K562 (cell line): ENCODE data around the gene CHST1. TPM values are rescaled to one million over a fixed set of nuclear protein-coding genes. Genes with fewer than 3 reads are reported as not detected.
A peak's percentile ranks its signal among the peaks of the same experiment; 100 is the strongest.

Experiments used
- ATAC-seq: fragments of 200-7000 bp; cut with Tn5 transposase; 3 replicates; pipeline ENCODE4 v1.9.1; 2020; ENCODE audit warnings: moderate library complexity
- BruUV-seq: library from RNA; stranded (reverse); fragments of 400-500 nt; replicated peaks from 2 replicates; lab custom pipeline; 2021; lab: Mats Ljungman, UMichigan
- CTCF ChIA-PET: fragments of 300-600 bp; formaldehyde crosslinking; extraction: SDS; loops from one replicate; lab custom pipeline; 2021; ENCODE audit warnings: low intra/inter-chr PET ratio; lab: Yijun Ruan, JAX
- POLR2A ChIA-PET: fragments of 300-600, 350-650 bp; sonication (Branson Sonifier 250); formaldehyde crosslinking; extraction: SDS; loops from one replicate; lab custom pipeline; 2021; ENCODE audit warnings: antibody characterized with exemption, inconsistent platforms; lab: Yijun Ruan, JAX
- DNase-seq, 4 experiments: peaks; one replicate each; pipeline versions ENCODE4 v3.0.0 to v3.0.0-alpha.2; 2011 to 2018; ENCODE audit warnings: low spot score in 3 of 4, mixed read lengths in 3 of 4; ENCODE audit errors: extremely low read depth in 1 of 4
- FAIRE-seq: peaks from 2 replicates; lab custom pipeline; 2011; peaks lifted over from hg19 to GRCh38; lab: Jason Lieb, UNC
- H2AFZ ChIP-seq: 2 replicates; pipeline ENCODE4 v1.6.0; 2011; ENCODE audit warnings: low read depth, low read length, control low read depth, inconsistent platforms
- H3K27ac ChIP-seq: fragments of 200-600 bp; 3 replicates; pipeline ENCODE4 v1.8.0; 2011; ENCODE audit warnings: low read depth, mild to moderate bottlenecking, control low read depth, inconsistent platforms, low read length, moderate library complexity, mixed read lengths; ENCODE audit errors: extremely low read depth
- H3K27me3 ChIP-seq, 2 experiments: fragments of 300-600 bp in 1 of 2; 2 replicates in 1 of 2; 3 replicates in 1 of 2; pipeline versions ENCODE4 v1.6.0 to v1.8.0; 2011; ENCODE audit warnings: inconsistent platforms in 2 of 2, low read length in 2 of 2, mild to moderate bottlenecking in 1 of 2, mixed read lengths in 1 of 2, moderate library complexity in 1 of 2; ENCODE audit not compliant: control insufficient read depth in 2 of 2, insufficient read depth in 2 of 2
- H3K36me3 ChIP-seq: fragments of 300-600 bp; 3 replicates; pipeline ENCODE4 v1.8.0; 2011; ENCODE audit warnings: mild to moderate bottlenecking, low read length, inconsistent platforms; ENCODE audit not compliant: control insufficient read depth, insufficient read depth
- H3K4me1 ChIP-seq, 2 experiments: fragments of 200-600 bp in 1 of 2; replicated peaks in 1 of 2; 2 replicates in 1 of 2; 3 replicates in 1 of 2; pipeline versions ENCODE4 v1.5.1 to v1.8.0; 2011; ENCODE audit warnings: inconsistent platforms in 2 of 2, low read length in 2 of 2, mild to moderate bottlenecking in 1 of 2, mixed read lengths in 1 of 2, moderate library complexity in 1 of 2; ENCODE audit not compliant: control insufficient read depth in 2 of 2, insufficient read depth in 2 of 2
- H3K4me2 ChIP-seq: 2 replicates; pipeline ENCODE4 v1.6.1; 2011; ENCODE audit warnings: low read length, control low read depth, inconsistent platforms, mixed read lengths; ENCODE audit not compliant: insufficient read depth
- H3K4me3 ChIP-seq: fragments of 200-600 bp; sonication (generic), shearing (Covaris generic); 2 replicates; pipeline ENCODE4 v1.5.1; 2016; ENCODE audit warnings: control low read depth, inconsistent platforms
- H3K79me2 ChIP-seq: fragments of 200-600 bp; 3 replicates; pipeline ENCODE4 v1.8.0; 2011; ENCODE audit warnings: low read length, inconsistent platforms; ENCODE audit not compliant: control insufficient read depth, insufficient read depth
- H3K9ac ChIP-seq, 2 experiments: 2 replicates each; pipeline versions ENCODE4 v1.6.0 to v1.6.1; 2011; ENCODE audit warnings: low read depth in 2 of 2, low read length in 2 of 2, control low read depth in 1 of 2, inconsistent platforms in 1 of 2, mild to moderate bottlenecking in 1 of 2, mixed read lengths in 1 of 2; ENCODE audit not compliant: insufficient read depth in 1 of 2
- H3K9me1 ChIP-seq: one replicate; pipeline ENCODE4 v1.6.0; 2011; ENCODE audit warnings: inconsistent platforms, mild to moderate bottlenecking, low read length, moderate library complexity; ENCODE audit not compliant: control insufficient read depth, insufficient read depth
- H3K9me3 ChIP-seq: replicated peaks from 2 replicates; pipeline ENCODE4 v1.5.1; 2011; ENCODE audit warnings: low read depth, low read length, inconsistent platforms; ENCODE audit not compliant: control insufficient read depth, insufficient read depth
- H4K20me1 ChIP-seq: replicated peaks from 2 replicates; pipeline ENCODE4 v1.6.1; 2011; ENCODE audit warnings: low read length, inconsistent platforms, mixed read lengths; ENCODE audit not compliant: control insufficient read depth, insufficient read depth
- CBFA2T2 ChIP-seq: fragments of 450-650 bp; conservative IDR thresholded peaks from 2 replicates; pipeline ENCODE4 v1.6.1; 2017; ENCODE audit warnings: mild to moderate bottlenecking
- CSDE1 ChIP-seq, 2 experiments: fragments of 450-650 bp; IDR thresholded peaks; 2 replicates each; pipeline ENCODE4 v1.6.1; 2016; ENCODE audit warnings: mild to moderate bottlenecking in 1 of 2
- DDX20 ChIP-seq: fragments of 450-650 bp; IDR thresholded peaks from 2 replicates; pipeline ENCODE4 v1.6.1; 2016; ENCODE audit warnings: missing genetic modification characterization, low read depth, mild to moderate bottlenecking, missing compliant biosample characterization, moderate library complexity
- ELK1 ChIP-seq: sonication (generic); formaldehyde crosslinking; IDR thresholded peaks from 2 replicates; pipeline ENCODE4 v1.8.1; 2022; ENCODE audit warnings: missing genetic modification reagents
- FOXA1 ChIP-seq: fragments of 450-650 bp; IDR thresholded peaks from 2 replicates; pipeline ENCODE4 v1.6.1; 2016; ENCODE audit warnings: mild to moderate bottlenecking, borderline replicate concordance
- FOXA3 ChIP-seq, 2 experiments: fragments of 450-650 bp in 1 of 2; sonication (generic) in 1 of 2; formaldehyde crosslinking; IDR thresholded peaks in 1 of 2; conservative IDR thresholded peaks in 1 of 2; 2 replicates each; pipeline versions ENCODE4 v1.4.0 to v1.8.0; 2020 to 2022; ENCODE audit warnings: mild to moderate bottlenecking in 2 of 2, missing genetic modification reagents in 1 of 2
- GATAD2B ChIP-seq: fragments of 450-650 bp; IDR thresholded peaks from 2 replicates; pipeline ENCODE4 v1.6.1; 2017; ENCODE audit warnings: mild to moderate bottlenecking, borderline replicate concordance
- HIVEP1 ChIP-seq: fragments of 250-450 bp; sonication (Bioruptor Pico); IDR thresholded peaks from 2 replicates; pipeline ENCODE4 v1.4.0; 2020; ENCODE audit warnings: mild to moderate bottlenecking
- HMG20B ChIP-seq: fragments of 250-450 bp; sonication (Bioruptor Pico); IDR thresholded peaks from 2 replicates; pipeline ENCODE4 v1.5.0; 2021; ENCODE audit warnings: mild to moderate bottlenecking
- LARP7 ChIP-seq: fragments of 450-650 bp; IDR thresholded peaks from 2 replicates; pipeline ENCODE4 v1.6.1; 2016
- NFATC3 ChIP-seq: fragments of 450-650 bp; IDR thresholded peaks from 2 replicates; pipeline ENCODE4 v1.6.1; 2017; ENCODE audit warnings: mild to moderate bottlenecking
- PPARD ChIP-seq: fragments of 250-450 bp; sonication (Bioruptor Pico); IDR thresholded peaks from 2 replicates; pipeline ENCODE4 v1.8.0; 2022; ENCODE audit warnings: inconsistent platforms, mild to moderate bottlenecking, moderate library complexity
- TCF3 ChIP-seq: sonication (generic); formaldehyde crosslinking; IDR thresholded peaks from 2 replicates; pipeline ENCODE4 v1.4.0; 2020; ENCODE audit warnings: mild to moderate bottlenecking, missing genetic modification reagents
- ZNF354B ChIP-seq: fragments of 250-450 bp; sonication (Bioruptor Pico); IDR thresholded peaks from 2 replicates; pipeline ENCODE4 v1.4.0; 2020
- WGBS: fragments of 100-300 bp; shearing (Covaris generic); methylation state at CpG from one replicate; pipeline ENCODE4 v1.1.6; 2016; ENCODE audit warnings: low coverage, mixed read lengths; ENCODE audit not compliant: insufficient coverage; ENCODE audit errors: missing lambda C conversion rate; 5-methylcytosine and 5-hydroxymethylcytosine counted together
- in situ Hi-C: fragments of 300-500 bp; cut with MboI; formaldehyde crosslinking; loops from 4 replicates; pipeline ENCODE4 v1.15.0; 2018; ENCODE audit warnings: inconsistent platforms, mixed read lengths
- intact Hi-C: fragments of 100-400 bp; cut with micrococcal nuclease; formaldehyde crosslinking; loops from 2 replicates; pipeline ENCODE4 v1.14.2; 2022
- polyA plus RNA-seq, 8 experiments: library from polyadenylated mRNA; depleted of rRNA in 4 of 8; stranded (reverse) in 5 of 8; unstranded in 3 of 8; fragments of >200 nt; fragmentation: Nextera tagmentation in 2 of 8; fragmentation: Illumina TruSeq in 1 of 8; extraction: Ambion mirVana in 2 of 8; extraction: Trizol in 1 of 8; gene quantifications; 2 replicates each; pipeline versions ENCODE4 v1.2.1 to v1.2.3, GENCODE V29; 2011 to 2014; ENCODE audit warnings: inconsistent platforms in 1 of 8, missing spikeins in 1 of 8
- total RNA-seq, 7 experiments: library from RNA; depleted of rRNA in 6 of 7; stranded (reverse); fragments of >200 nt in 6 of 7; fragmentation: Illumina TruSeq in 2 of 7; extraction: Trizol in 2 of 7; gene quantifications; 2 replicates each; pipeline versions ENCODE4 v1.2.1 to v1.2.3, GENCODE V29; 2011 to 2021; ENCODE audit warnings: low replicate concordance in 1 of 7
- TF ChIP-seq, protein P1 (sequence below), 2 experiments: fragments of 450-650 bp; IDR thresholded peaks; 2 replicates each; pipeline ENCODE4 v1.6.1; 2016

The CHST1 gene
- total and polyA plus RNA-seq, 9 of the 15 experiments (the other 6 are each of a cell fraction or from before 2014, with no cell fraction given) = 0.04 to 0.32 (median 0.18) TPM; not detected in 4

GRCh38 chr11:45663486-45664375 lies 1.7 kb downstream of the CHST1 start (continued):
- TF ChIP-seq LARP7 = no peak
- TF ChIP-seq ZNF354B = no peak
- TF ChIP-seq TCF3 (CRISPR knock-in tag) = no peak
- TF ChIP-seq FOXA3 (CRISPR knock-in tag; conservative IDR thresholded peaks at IDR 0.05 in 1 of 2, IDR thresholded peaks at IDR 0.05 in 1 of 2) = no peak
- no peak for TF ChIP-seq DDX20 (tag)
- no peak for TF ChIP-seq PPARD (CRISPR knock-in tag)
- TF ChIP-seq CBFA2T2 = no peak
- no peak for TF ChIP-seq GATAD2B

- Histone ChIP-seq H3K4me2 (no peak overlapping the region), H4K20me1 (peaks cover 5% of the 10 kb centered on the region; the same call in 1 of the 2 replicates), H3K79me2 (no peaks in the 10 kb centered on the region), H3K27me3 (peaks cover 29 to 77% of the 10 kb centered on the region in 2 experiments), H3K4me1 (peaks cover 0 to 27% of the 10 kb centered on the region in 2 experiments; a peak in 2 of 5 replicates), H3K9me1 (no peaks in the 10 kb centered on the region), H2AFZ (no peak overlapping the region), H3K9me3 (no peaks in the 10 kb centered on the region), H3K36me3 (no peaks in the 10 kb centered on the region), H3K27ac (no peak overlapping the region), H3K9ac (no peak overlapping the region), H3K4me3 (no peak overlapping the region)
- 2% methylated on average over 11 of the region's 14 CpGs for WGBS
- POLR2A ChIA-PET = interaction anchor here (0.9 kb wide), 1 partner anchor 92 kb away, joined by 3 read pairs; no protein-coding TSS in a partner anchor
- peak; percentile 55 for FAIRE-seq
- no TSS peak for BruUV-seq
- intact Hi-C loops (no loop called here), in situ Hi-C loops (no loop called here)
- peak; percentile 69 for ATAC-seq
- CTCF ChIA-PET = no interaction called here
- peak; percentile 26 to 63 (median 46) for DNase-seq
- TF ChIP-seq CSDE1 (IDR thresholded peaks at IDR 0.05) (peak in 1 of 2 experiments; percentile 65; a peak in 1 of 4 replicates), ELK1 (no peak), HMG20B (CRISPR knock-in tag) (no peak), NFATC3 (no peak), HIVEP1 (CRISPR knock-in tag) (no peak), FOXA1 (no peak)
- TF ChIP-seq, protein P1, sequence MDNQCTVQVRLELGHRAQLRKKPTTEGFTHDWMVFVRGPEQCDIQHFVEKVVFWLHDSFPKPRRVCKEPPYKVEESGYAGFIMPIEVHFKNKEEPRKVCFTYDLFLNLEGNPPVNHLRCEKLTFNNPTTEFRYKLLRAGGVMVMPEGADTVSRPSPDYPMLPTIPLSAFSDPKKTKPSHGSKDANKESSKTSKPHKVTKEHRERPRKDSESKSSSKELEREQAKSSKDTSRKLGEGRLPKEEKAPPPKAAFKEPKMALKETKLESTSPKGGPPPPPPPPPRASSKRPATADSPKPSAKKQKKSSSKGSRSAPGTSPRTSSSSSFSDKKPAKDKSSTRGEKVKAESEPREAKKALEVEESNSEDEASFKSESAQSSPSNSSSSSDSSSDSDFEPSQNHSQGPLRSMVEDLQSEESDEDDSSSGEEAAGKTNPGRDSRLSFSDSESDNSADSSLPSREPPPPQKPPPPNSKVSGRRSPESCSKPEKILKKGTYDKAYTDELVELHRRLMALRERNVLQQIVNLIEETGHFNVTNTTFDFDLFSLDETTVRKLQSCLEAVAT (IDR thresholded peaks at IDR 0.05) = no peak
Observed at GRCh38 chr11:45662665-45663485, 2.5 kb downstream of the CHST1 start.
